ENCODE data around the gene TMEM212.
"Not testable (repeated sequence)": the region's sequence is repeated elsewhere in the genome, so short reads cannot be mapped to it uniquely, and the experiment has no call there.

Gene TMEM212

DNA sequence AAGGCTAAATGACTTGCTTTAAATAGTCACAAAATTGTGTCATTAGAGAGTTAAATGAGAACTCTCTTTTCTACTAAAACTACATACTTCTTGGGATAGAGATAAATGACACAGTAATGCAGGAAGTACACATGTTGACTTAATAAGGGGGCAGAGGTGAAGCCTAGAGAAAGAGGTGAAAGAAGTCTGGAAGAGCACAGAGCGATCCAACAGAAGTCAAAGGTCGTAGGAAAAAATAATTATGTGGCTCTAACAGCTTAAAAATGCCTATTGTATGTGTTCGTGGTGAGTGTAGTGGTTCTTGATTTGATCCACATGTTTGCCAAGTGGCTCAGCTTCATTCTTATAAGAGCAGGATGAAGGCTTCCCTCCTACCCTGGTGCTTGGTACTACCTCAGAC is 61.7 kb downstream of the TMEM212 start:
- no peak overlapping the region for H3K4me3 ChIP-seq (ENCODE audit: low read length, poor library complexity, severe bottlenecking)
- no peak overlapping the region for H3K4me2 ChIP-seq (ENCODE audit: low read depth, low read length, poor library complexity, severe bottlenecking)
- H3K9me2 ChIP-seq (replicated peaks; ENCODE audit: low read depth, low read length): no peaks in the 10 kb centered on the region
- no peaks in the 10 kb centered on the region for H3F3A ChIP-seq (ENCODE audit: low read depth)
- H4K20me1 ChIP-seq (ENCODE audit: insufficient read depth, low read length, poor library complexity, severe bottlenecking): no peaks in the 10 kb centered on the region
- H3K27me3 ChIP-seq (ENCODE audit: insufficient read depth, low read length, poor library complexity, severe bottlenecking): no peaks in the 10 kb centered on the region
- no peaks in the 10 kb centered on the region for H3K36me3 ChIP-seq (ENCODE audit: insufficient read depth, low read length)
- no peaks in the 10 kb centered on the region for H3K9me3 ChIP-seq (ENCODE audit: insufficient read depth, low read depth, low read length)
- TF ChIP-seq EZH2phosphoT487 (IDR thresholded peaks at IDR 0.05; ENCODE audit: borderline replicate concordance): no peak
- TF ChIP-seq, protein P1, sequence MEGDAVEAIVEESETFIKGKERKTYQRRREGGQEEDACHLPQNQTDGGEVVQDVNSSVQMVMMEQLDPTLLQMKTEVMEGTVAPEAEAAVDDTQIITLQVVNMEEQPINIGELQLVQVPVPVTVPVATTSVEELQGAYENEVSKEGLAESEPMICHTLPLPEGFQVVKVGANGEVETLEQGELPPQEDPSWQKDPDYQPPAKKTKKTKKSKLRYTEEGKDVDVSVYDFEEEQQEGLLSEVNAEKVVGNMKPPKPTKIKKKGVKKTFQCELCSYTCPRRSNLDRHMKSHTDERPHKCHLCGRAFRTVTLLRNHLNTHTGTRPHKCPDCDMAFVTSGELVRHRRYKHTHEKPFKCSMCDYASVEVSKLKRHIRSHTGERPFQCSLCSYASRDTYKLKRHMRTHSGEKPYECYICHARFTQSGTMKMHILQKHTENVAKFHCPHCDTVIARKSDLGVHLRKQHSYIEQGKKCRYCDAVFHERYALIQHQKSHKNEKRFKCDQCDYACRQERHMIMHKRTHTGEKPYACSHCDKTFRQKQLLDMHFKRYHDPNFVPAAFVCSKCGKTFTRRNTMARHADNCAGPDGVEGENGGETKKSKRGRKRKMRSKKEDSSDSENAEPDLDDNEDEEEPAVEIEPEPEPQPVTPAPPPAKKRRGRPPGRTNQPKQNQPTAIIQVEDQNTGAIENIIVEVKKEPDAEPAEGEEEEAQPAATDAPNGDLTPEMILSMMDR (conservative IDR thresholded peaks at IDR 0.05; ENCODE audit: low read length): no peak
- no peaks in the 10 kb centered on the region for H3K79me2 ChIP-seq (ENCODE audit: insufficient read depth, low read length)
- no peak overlapping the region for H2AFZ ChIP-seq (ENCODE audit: low read length)
- no peak overlapping the region for H3K9ac ChIP-seq (ENCODE audit: low read depth, low read length, poor library complexity, severe bottlenecking)
- H3K4me1 ChIP-seq (ENCODE audit: insufficient read depth, low read length, poor library complexity, severe bottlenecking): no peaks in the 10 kb centered on the region

DNA sequence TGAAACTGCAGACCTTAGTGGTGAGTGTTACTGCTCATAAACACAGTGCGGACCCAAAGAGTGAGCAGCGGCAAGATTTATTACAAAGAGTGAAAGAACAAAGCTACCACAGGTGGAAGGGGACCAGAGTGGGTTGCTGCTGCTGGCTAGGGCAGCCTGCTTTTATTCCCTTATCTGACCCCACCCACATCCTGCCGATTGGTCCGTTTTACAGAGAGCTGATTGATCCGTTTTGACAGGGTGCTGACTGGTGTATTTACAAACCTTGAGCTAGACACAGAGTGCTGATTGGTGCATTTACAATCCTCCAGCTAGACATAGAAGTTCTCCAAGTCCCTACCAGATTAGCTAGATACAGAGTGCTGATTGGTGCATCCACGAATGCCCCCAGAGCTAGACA is 63.4 kb downstream of the TMEM212 start:
- not testable (repeated sequence) for H3K79me2 ChIP-seq (ENCODE audit: insufficient read depth, low read length); H3F3A ChIP-seq (ENCODE audit: low read depth); H3K27me3 ChIP-seq (ENCODE audit: insufficient read depth, low read length, poor library complexity, severe bottlenecking); H2AFZ ChIP-seq (ENCODE audit: low read length); H3K4me2 ChIP-seq (ENCODE audit: low read depth, low read length, poor library complexity, severe bottlenecking); H3K36me3 ChIP-seq (ENCODE audit: insufficient read depth, low read length); H3K4me3 ChIP-seq (ENCODE audit: low read length, poor library complexity, severe bottlenecking); H3K9me2 ChIP-seq (replicated peaks; ENCODE audit: low read depth, low read length); H3K4me1 ChIP-seq (ENCODE audit: insufficient read depth, low read length, poor library complexity, severe bottlenecking); H3K9ac ChIP-seq (ENCODE audit: low read depth, low read length, poor library complexity, severe bottlenecking); H4K20me1 ChIP-seq (ENCODE audit: insufficient read depth, low read length, poor library complexity, severe bottlenecking); H3K9me3 ChIP-seq (ENCODE audit: insufficient read depth, low read depth, low read length)

DNA sequence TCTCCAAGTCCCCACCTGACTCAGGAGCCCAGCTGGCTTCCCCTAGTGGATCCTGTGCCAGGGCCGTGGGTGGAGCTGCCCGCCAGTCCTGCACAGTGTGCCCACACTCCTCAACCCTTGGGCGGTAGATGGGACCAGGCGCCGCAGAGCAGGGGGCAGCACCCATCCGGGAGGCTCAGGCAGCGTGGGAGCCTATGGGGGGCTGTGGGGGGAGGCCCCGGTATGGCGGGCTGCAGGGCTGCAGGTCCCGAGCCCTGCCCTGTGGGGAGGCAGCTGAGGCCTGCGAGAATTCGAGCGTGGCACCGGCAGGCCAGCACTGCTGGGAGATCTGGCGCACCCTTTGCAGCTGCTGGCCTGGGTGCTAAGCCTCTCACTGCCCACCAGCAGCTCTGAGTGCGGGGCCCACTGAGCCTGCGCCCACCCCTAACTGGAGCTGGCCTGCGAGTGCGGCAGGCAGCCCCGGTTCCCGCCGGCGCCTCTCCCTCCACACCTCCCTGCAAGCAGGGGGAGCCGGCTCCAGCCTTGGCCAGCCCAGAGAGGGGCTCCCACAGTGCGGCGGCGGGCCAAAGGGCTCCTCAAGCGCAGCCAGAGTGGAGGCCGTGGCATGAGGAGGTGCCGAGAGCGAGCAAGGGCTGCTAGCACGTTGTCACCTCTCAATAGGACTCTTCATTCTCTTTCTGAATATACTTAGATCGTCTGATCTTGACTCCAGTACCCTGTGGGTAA is 64.0 kb downstream of the TMEM212 start:
- no peaks in the 10 kb centered on the region for H3F3A ChIP-seq (ENCODE audit: low read depth)
- no peaks in the 10 kb centered on the region for H3K4me1 ChIP-seq (ENCODE audit: insufficient read depth, low read length, poor library complexity, severe bottlenecking)
- H3K9ac ChIP-seq (ENCODE audit: low read depth, low read length, poor library complexity, severe bottlenecking): no peak overlapping the region
- H4K20me1 ChIP-seq (ENCODE audit: insufficient read depth, low read length, poor library complexity, severe bottlenecking): no peaks in the 10 kb centered on the region
- H2AFZ ChIP-seq (ENCODE audit: low read length): no peak overlapping the region
- TF ChIP-seq, protein P1 (conservative IDR thresholded peaks at IDR 0.05; ENCODE audit: low read length): no peak
- no peak for TF ChIP-seq EZH2phosphoT487 (IDR thresholded peaks at IDR 0.05; ENCODE audit: borderline replicate concordance)
- no peak overlapping the region for H3K4me2 ChIP-seq (ENCODE audit: low read depth, low read length, poor library complexity, severe bottlenecking)
- no peaks in the 10 kb centered on the region for H3K79me2 ChIP-seq (ENCODE audit: insufficient read depth, low read length)
- H3K36me3 ChIP-seq (ENCODE audit: insufficient read depth, low read length): no peaks in the 10 kb centered on the region
- no peaks in the 10 kb centered on the region for H3K27me3 ChIP-seq (ENCODE audit: insufficient read depth, low read length, poor library complexity, severe bottlenecking)
- no peaks in the 10 kb centered on the region for H3K9me3 ChIP-seq (ENCODE audit: insufficient read depth, low read depth, low read length)
- H3K4me3 ChIP-seq (ENCODE audit: low read length, poor library complexity, severe bottlenecking): no peak overlapping the region
- H3K9me2 ChIP-seq (replicated peaks; ENCODE audit: low read depth, low read length): no peaks in the 10 kb centered on the region

DNA sequence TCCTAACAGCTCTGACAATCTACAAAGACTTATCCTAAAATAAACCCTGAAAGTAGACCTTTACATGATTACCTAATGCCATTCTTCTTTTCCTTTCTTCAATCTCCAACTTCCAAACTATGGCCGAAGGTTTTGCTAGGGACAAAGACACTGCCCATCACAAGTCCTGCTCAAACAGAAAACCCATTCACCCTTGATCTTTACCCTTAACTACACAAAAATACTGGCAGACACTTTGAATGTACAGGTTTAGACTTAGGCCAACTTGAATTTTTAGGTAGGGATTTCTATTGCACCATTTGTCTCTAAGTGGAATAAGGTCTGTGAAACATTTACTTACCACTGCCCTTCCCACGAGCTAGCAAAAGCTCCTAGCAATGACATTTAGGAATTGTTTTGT is 64.6 kb downstream of the TMEM212 start:
- no peaks in the 10 kb centered on the region for H4K20me1 ChIP-seq (ENCODE audit: insufficient read depth, low read length, poor library complexity, severe bottlenecking)
- no peak for TF ChIP-seq EZH2phosphoT487 (IDR thresholded peaks at IDR 0.05; ENCODE audit: borderline replicate concordance)
- TF ChIP-seq, protein P1 (conservative IDR thresholded peaks at IDR 0.05; ENCODE audit: low read length): no peak
- H3K9me3 ChIP-seq (ENCODE audit: insufficient read depth, low read depth, low read length): no peaks in the 10 kb centered on the region
- no peaks in the 10 kb centered on the region for H3K27me3 ChIP-seq (ENCODE audit: insufficient read depth, low read length, poor library complexity, severe bottlenecking)
- H3K4me2 ChIP-seq (ENCODE audit: low read depth, low read length, poor library complexity, severe bottlenecking): no peak overlapping the region
- no peak overlapping the region for H2AFZ ChIP-seq (ENCODE audit: low read length)
- no peak overlapping the region for H3K9ac ChIP-seq (ENCODE audit: low read depth, low read length, poor library complexity, severe bottlenecking)
- no peaks in the 10 kb centered on the region for H3K9me2 ChIP-seq (replicated peaks; ENCODE audit: low read depth, low read length)
- no peaks in the 10 kb centered on the region for H3K4me1 ChIP-seq (ENCODE audit: insufficient read depth, low read length, poor library complexity, severe bottlenecking)
- H3K4me3 ChIP-seq (ENCODE audit: low read length, poor library complexity, severe bottlenecking): no peak overlapping the region
- no peaks in the 10 kb centered on the region for H3K79me2 ChIP-seq (ENCODE audit: insufficient read depth, low read length)
- no peaks in the 10 kb centered on the region for H3K36me3 ChIP-seq (ENCODE audit: insufficient read depth, low read length)
- no peaks in the 10 kb centered on the region for H3F3A ChIP-seq (ENCODE audit: low read depth)
